ENCODE data around the gene GPATCH8. TPM values are rescaled to one million over a fixed set of nuclear protein-coding genes. Genes with fewer than 3 reads are reported as not detected.

Gene GPATCH8
- polyA plus RNA-seq, 1 donor from 2014 or later = 24.5 TPM

- TF ChIP-seq CTCF (IDR thresholded peaks at IDR 0.05; ENCODE audit: poor library complexity, severe bottlenecking) = peak; percentile 28
- TF ChIP-seq REST (IDR thresholded peaks at IDR 0.05; ENCODE audit: borderline replicate concordance) = no peak
- H2AFZ ChIP-seq (ENCODE audit: low read depth, low read length) = no peak overlapping the region
- H3K9me3 ChIP-seq (ENCODE audit: low read length) = no peaks in the 10 kb centered on the region
- H3K4me3 ChIP-seq (ENCODE audit: low read length) = peak overlapping the region; percentile 67
- H3K9ac ChIP-seq (ENCODE audit: low read length) = peak overlapping the region; percentile 53
- no peak overlapping the region for H3K27ac ChIP-seq (ENCODE audit: low read length)
- no peaks in the 10 kb centered on the region for H4K20me1 ChIP-seq (ENCODE audit: insufficient read depth)
- peaks cover 15% of the 10 kb centered on the region for H3K27me3 ChIP-seq (ENCODE audit: insufficient read depth, low read depth, low read length)
- H3F3A ChIP-seq (ENCODE audit: insufficient read depth, low read length, poor library complexity, severe bottlenecking) = no peaks in the 10 kb centered on the region
- no peaks in the 10 kb centered on the region for H3K36me3 ChIP-seq (ENCODE audit: insufficient read depth, low read length)
- H3K79me2 ChIP-seq (replicated peaks; ENCODE audit: insufficient read depth, low read length) = no peaks in the 10 kb centered on the region
- H3K9me2 ChIP-seq (ENCODE audit: insufficient read depth, low read length) = no peaks in the 10 kb centered on the region
- H3K4me2 ChIP-seq (ENCODE audit: low read length) = peak overlapping the region; percentile 30
These were observed 117.7 kb downstream of the GPATCH8 start for GRCh38 chr17:44385287-44386181.

- no peaks in the 10 kb centered on the region for H3K9me3 ChIP-seq (ENCODE audit: low read length)
- H3K4me3 ChIP-seq (ENCODE audit: low read length) = peak overlapping the region; percentile 67
- peaks cover 15% of the 10 kb centered on the region for H3K27me3 ChIP-seq (ENCODE audit: insufficient read depth, low read depth, low read length)
- no peaks in the 10 kb centered on the region for H3K36me3 ChIP-seq (ENCODE audit: insufficient read depth, low read length)
- TF ChIP-seq MXI1 (conservative IDR thresholded peaks at IDR 0.05; ENCODE audit: poor library complexity, severe bottlenecking) (no peak), REST (IDR thresholded peaks at IDR 0.05; ENCODE audit: borderline replicate concordance) (no peak)
- no peaks in the 10 kb centered on the region for H3F3A ChIP-seq (ENCODE audit: insufficient read depth, low read length, poor library complexity, severe bottlenecking)
- no peak overlapping the region for H3K27ac ChIP-seq (ENCODE audit: low read length)
- H4K20me1 ChIP-seq (ENCODE audit: insufficient read depth) = no peaks in the 10 kb centered on the region
- H3K79me2 ChIP-seq (replicated peaks; ENCODE audit: insufficient read depth, low read length) = no peaks in the 10 kb centered on the region
- no peaks in the 10 kb centered on the region for H3K9me2 ChIP-seq (ENCODE audit: insufficient read depth, low read length)
- no peak overlapping the region for H3K4me2 ChIP-seq (ENCODE audit: low read length)
- H2AFZ ChIP-seq (ENCODE audit: low read depth, low read length) = no peak overlapping the region
- peak overlapping the region; percentile 53 for H3K9ac ChIP-seq (ENCODE audit: low read length)
These were observed 118.4 kb downstream of the GPATCH8 start for GRCh38 chr17:44384823-44385286.

All from neural cell (in vitro differentiated cells).